ENCODE data around the gene PANK1. TPM values are rescaled to one million over a fixed set of nuclear protein-coding genes. Genes with fewer than 3 reads are reported as not detected.

PANK1 gene
- total and polyA plus RNA-seq, 9 of the 15 experiments (the other 6 are each of a cell fraction or from before 2014, with no cell fraction given): 1.7 to 10.7 (median 6.5) TPM

DNA sequence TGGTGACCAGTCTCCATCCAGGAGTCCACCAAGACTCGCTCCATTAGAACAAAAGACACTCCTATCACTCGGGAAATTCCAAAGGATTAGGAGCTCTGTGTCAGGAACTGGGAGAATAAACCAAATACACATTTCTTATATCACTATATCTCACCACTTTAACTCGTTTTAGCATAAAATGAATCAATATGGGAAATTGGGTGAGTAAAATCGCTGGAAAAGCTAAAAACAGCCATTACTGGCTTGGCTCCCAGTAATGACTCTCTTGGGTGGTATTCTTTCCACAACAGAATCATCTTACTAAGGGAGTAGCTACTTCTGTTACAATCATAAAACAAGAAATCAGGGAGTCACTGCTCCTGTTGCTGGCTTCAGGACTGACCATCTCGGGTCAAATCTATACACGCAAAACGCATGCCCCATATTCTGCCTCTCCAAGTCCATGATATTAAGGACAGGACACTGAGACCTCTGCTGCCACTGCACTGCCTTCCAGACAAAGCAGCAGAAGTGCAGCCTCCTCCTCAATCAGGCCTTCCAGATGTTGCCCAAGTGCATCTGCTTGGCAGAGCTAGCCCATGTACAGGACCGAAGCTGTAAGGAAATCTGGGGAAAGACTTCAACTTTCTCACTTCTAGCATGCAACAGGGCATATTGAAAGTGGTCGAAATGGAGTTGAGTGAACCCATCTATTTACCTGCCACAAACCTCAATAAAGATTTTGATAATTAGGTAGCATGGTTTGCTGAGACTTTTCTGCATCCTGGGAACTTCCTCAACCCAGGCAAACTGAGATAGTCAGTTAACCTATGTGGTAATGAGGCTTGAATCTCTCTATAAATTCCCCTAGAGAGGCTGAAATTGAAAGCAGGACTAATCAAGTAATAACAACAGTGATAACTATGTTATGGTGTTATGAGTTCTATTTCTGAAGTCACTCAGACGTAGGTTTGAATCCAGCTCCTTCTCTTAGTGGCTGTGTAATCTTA lies 14.4 kb upstream of the PANK1 start:
- H3K4me1 ChIP-seq (replicated peaks in 1 of 2; ENCODE audit: control insufficient read depth in 2 of 2, insufficient read depth in 2 of 2, low read length in 2 of 2): no peaks in the 10 kb centered on the region
- in situ Hi-C loops (cut with MboI) (no loop called here), intact Hi-C loops (cut with micrococcal nuclease) (no loop called here)
- DNase-seq (ENCODE audit: extremely low read depth in 1 of 4, low spot score in 3 of 4) (no peak), ATAC-seq (no peak), FAIRE-seq (no peak)
- no TSS peak for BruUV-seq (replicated peaks)
- H4K20me1 ChIP-seq (replicated peaks; ENCODE audit: control insufficient read depth, insufficient read depth, low read length): no peaks in the 10 kb centered on the region
- no peak overlapping the region for H3K27ac ChIP-seq (ENCODE audit: extremely low read depth, low read depth, low read length)
- H3K9me3 ChIP-seq (replicated peaks; ENCODE audit: control insufficient read depth, insufficient read depth, low read depth, low read length): no peaks in the 10 kb centered on the region
- H2AFZ ChIP-seq (ENCODE audit: low read depth, low read length): no peak overlapping the region
- POLR2A ChIA-PET: interaction anchor here (0.6 to 1.4 kb wide), 2 partner anchors 13 to 16 kb away, joined by 3 to 4 read pairs; no protein-coding TSS in a partner anchor
- H3K4me3 ChIP-seq: no peak overlapping the region
- no peaks in the 10 kb centered on the region for H3K79me2 ChIP-seq (ENCODE audit: control insufficient read depth, insufficient read depth, low read length)
- H3K36me3 ChIP-seq (ENCODE audit: control insufficient read depth, insufficient read depth, low read length): no peaks in the 10 kb centered on the region
- H3K9ac ChIP-seq (ENCODE audit: insufficient read depth in 1 of 2, low read depth in 2 of 2, low read length in 2 of 2): no peak overlapping the region
- H3K4me2 ChIP-seq (ENCODE audit: insufficient read depth, low read length): no peak overlapping the region
- no peaks in the 10 kb centered on the region for H3K27me3 ChIP-seq (ENCODE audit: control insufficient read depth in 2 of 2, insufficient read depth in 2 of 2, low read length in 2 of 2)
- CTCF ChIA-PET (ENCODE audit: low intra/inter-chr PET ratio): no interaction called here
- WGBS (ENCODE audit: insufficient coverage, low coverage, missing lambda C conversion rate): 10% methylated on average over 10 of the region's 10 CpGs
- no peaks in the 10 kb centered on the region for H3K9me1 ChIP-seq (ENCODE audit: control insufficient read depth, insufficient read depth, low read length)
- TF ChIP-seq KDM2B (CRISPR knock-in tag; IDR thresholded peaks at IDR 0.05) (no peak), RNF2 (IDR thresholded peaks at IDR 0.05) (no peak), KLF6 (CRISPR knock-in tag; IDR thresholded peaks at IDR 0.05; ENCODE audit: borderline replicate concordance) (no peak), JUN (IDR thresholded peaks at IDR 0.05; ENCODE audit: borderline replicate concordance, low read depth, low read length) (no peak), JUN (CRISPR knock-in tag; IDR thresholded peaks at IDR 0.05; ENCODE audit: borderline replicate concordance) (no peak), FOXJ3 (CRISPR knock-in tag; IDR thresholded peaks at IDR 0.05) (no peak), ZNF778 (CRISPR knock-in tag; IDR thresholded peaks at IDR 0.05) (no peak), DNMT1 (IDR thresholded peaks at IDR 0.05) (no peak), DIDO1 (tag; IDR thresholded peaks at IDR 0.05; ENCODE audit: low read depth) (no peak), ZNF707 (CRISPR knock-in tag; conservative IDR thresholded peaks at IDR 0.05) (no peak)
- TF ChIP-seq, protein P1, sequence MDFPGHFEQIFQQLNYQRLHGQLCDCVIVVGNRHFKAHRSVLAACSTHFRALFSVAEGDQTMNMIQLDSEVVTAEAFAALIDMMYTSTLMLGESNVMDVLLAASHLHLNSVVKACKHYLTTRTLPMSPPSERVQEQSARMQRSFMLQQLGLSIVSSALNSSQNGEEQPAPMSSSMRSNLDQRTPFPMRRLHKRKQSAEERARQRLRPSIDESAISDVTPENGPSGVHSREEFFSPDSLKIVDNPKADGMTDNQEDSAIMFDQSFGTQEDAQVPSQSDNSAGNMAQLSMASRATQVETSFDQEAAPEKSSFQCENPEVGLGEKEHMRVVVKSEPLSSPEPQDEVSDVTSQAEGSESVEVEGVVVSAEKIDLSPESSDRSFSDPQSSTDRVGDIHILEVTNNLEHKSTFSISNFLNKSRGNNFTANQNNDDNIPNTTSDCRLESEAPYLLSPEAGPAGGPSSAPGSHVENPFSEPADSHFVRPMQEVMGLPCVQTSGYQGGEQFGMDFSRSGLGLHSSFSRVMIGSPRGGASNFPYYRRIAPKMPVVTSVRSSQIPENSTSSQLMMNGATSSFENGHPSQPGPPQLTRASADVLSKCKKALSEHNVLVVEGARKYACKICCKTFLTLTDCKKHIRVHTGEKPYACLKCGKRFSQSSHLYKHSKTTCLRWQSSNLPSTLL (IDR thresholded peaks at IDR 0.05): no peak
- TF ChIP-seq, protein P2, sequence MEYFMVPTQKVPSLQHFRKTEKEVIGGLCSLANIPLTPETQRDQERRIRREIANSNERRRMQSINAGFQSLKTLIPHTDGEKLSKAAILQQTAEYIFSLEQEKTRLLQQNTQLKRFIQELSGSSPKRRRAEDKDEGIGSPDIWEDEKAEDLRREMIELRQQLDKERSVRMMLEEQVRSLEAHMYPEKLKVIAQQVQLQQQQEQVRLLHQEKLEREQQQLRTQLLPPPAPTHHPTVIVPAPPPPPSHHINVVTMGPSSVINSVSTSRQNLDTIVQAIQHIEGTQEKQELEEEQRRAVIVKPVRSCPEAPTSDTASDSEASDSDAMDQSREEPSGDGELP (CRISPR knock-in tag; IDR thresholded peaks at IDR 0.05; ENCODE audit: borderline replicate concordance): no peak
- TF ChIP-seq, protein P3, sequence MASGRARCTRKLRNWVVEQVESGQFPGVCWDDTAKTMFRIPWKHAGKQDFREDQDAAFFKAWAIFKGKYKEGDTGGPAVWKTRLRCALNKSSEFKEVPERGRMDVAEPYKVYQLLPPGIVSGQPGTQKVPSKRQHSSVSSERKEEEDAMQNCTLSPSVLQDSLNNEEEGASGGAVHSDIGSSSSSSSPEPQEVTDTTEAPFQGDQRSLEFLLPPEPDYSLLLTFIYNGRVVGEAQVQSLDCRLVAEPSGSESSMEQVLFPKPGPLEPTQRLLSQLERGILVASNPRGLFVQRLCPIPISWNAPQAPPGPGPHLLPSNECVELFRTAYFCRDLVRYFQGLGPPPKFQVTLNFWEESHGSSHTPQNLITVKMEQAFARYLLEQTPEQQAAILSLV (tag; IDR thresholded peaks at IDR 0.05): no peak
- TF ChIP-seq, protein P4, sequence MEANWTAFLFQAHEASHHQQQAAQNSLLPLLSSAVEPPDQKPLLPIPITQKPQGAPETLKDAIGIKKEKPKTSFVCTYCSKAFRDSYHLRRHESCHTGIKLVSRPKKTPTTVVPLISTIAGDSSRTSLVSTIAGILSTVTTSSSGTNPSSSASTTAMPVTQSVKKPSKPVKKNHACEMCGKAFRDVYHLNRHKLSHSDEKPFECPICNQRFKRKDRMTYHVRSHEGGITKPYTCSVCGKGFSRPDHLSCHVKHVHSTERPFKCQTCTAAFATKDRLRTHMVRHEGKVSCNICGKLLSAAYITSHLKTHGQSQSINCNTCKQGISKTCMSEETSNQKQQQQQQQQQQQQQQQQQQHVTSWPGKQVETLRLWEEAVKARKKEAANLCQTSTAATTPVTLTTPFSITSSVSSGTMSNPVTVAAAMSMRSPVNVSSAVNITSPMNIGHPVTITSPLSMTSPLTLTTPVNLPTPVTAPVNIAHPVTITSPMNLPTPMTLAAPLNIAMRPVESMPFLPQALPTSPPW (CRISPR knock-in tag; IDR thresholded peaks at IDR 0.05): no peak
